SU-DHL-6 (cell line): ENCODE measurements around the gene TMEM38A.

Experiments used
- CTCF ChIP-seq: fragments of 200-600 bp; sonication (generic); IDR thresholded peaks from one replicate; pipeline ENCODE4 v1.5.1; 2017; ENCODE audit warnings: antibody characterized with exemption, mild to moderate bottlenecking, low read length, moderate library complexity; ENCODE audit not compliant: insufficient read depth, poor library complexity, severe bottlenecking
- EZH2phosphoT487 ChIP-seq: fragments of 200-600 bp; sonication (generic), shearing (Covaris generic); conservative IDR thresholded peaks from 2 replicates; pipeline ENCODE4 v1.6.1; 2018; ENCODE audit warnings: mild to moderate bottlenecking, antibody characterized with exemption, low read length, moderate library complexity, mixed read lengths

DNA sequence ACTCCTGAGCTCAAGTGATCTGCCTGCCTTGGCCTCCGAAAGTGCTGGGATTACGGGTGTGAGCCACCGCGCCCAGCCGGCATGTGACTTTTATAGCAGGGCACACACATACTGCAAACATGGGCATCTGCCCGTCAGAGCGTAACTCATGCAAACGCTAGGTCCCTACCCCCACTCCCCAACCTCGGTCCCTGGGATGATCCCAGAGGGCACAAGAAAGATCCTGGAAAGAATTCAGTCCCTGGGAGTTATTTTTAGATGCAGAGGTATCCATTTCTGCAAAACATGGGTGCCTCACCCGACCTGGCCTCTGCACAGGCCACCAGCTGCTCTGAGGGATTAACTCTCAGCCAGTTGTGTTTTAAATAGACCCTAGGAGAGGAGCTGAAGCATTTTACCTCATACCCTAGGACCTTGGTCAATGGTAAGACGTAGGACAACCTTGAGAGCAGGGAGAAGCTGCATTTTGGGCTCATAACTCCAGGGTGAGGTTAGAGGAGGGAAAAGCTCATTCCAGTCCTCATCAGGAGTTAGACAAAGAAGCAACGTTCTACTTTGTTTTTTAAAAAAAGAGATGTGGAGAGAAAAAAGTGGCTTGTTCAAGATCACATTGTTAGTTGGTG is 10.8 kb downstream of the TMEM38A start:
- TF ChIP-seq CTCF (no peak), EZH2phosphoT487 (no peak)
